DND-41 (cell line): ENCODE results near the gene GLIPR1L2.

ENCODE experiments used
- ATAC-seq: fragments of 200-7000 bp; cut with Tn5 transposase; 3 replicates; pipeline ENCODE4 v1.9.1; 2021; ENCODE audit warnings: low read depth; ENCODE audit not compliant: insufficient read depth
- DNase-seq: peaks from one replicate; pipeline ENCODE4 v3.0.0-alpha.2; 2020
- H2AFZ ChIP-seq: 2 replicates; pipeline ENCODE4 v1.6.0; 2012; ENCODE audit warnings: low read depth, low read length
- H3K27ac ChIP-seq: 2 replicates; pipeline ENCODE4 v1.5.1; 2012; ENCODE audit warnings: low read length, inconsistent platforms
- H3K27me3 ChIP-seq: fragments of 200-600 bp; sonication (generic); 2 replicates; pipeline ENCODE4 v1.6.0; 2012; ENCODE audit warnings: low read length, mild to moderate bottlenecking, inconsistent platforms; ENCODE audit not compliant: insufficient read depth, poor library complexity
- H3K36me3 ChIP-seq: 2 replicates; pipeline ENCODE4 v1.5.1; 2012; ENCODE audit warnings: low read length, inconsistent platforms; ENCODE audit not compliant: insufficient read depth
- H3K4me1 ChIP-seq: 2 replicates; pipeline ENCODE4 v1.5.1; 2012; ENCODE audit warnings: mild to moderate bottlenecking, low read length; ENCODE audit not compliant: insufficient read depth
- H3K4me2 ChIP-seq: 2 replicates; pipeline ENCODE4 v1.6.0; 2012; ENCODE audit warnings: mild to moderate bottlenecking, moderate library complexity, low read length, inconsistent platforms; ENCODE audit not compliant: insufficient read depth
- H3K4me3 ChIP-seq, 2 experiments: fragments of 200-600 bp in 1 of 2; shearing (Covaris generic) in 1 of 2; 2 replicates each; pipeline ENCODE4 v1.5.1; 2012 to 2016; ENCODE audit warnings: inconsistent platforms in 2 of 2, low read length in 2 of 2, mild to moderate bottlenecking in 2 of 2, low read depth in 1 of 2, moderate library complexity in 1 of 2
- H3K79me2 ChIP-seq: 2 replicates; pipeline ENCODE4 v1.6.0; 2012; ENCODE audit warnings: low read length, inconsistent platforms; ENCODE audit not compliant: insufficient read depth
- H3K9ac ChIP-seq: 2 replicates; pipeline ENCODE4 v1.6.0; 2012; ENCODE audit warnings: low read depth, mild to moderate bottlenecking, inconsistent platforms, low read length, moderate library complexity
- H3K9me3 ChIP-seq: 2 replicates; pipeline ENCODE4 v1.5.1; 2012; ENCODE audit warnings: low read length, moderate library complexity, mild to moderate bottlenecking, inconsistent platforms; ENCODE audit not compliant: insufficient read depth, severe bottlenecking
- H4K20me1 ChIP-seq: 2 replicates; pipeline ENCODE4 v1.6.0; 2012; ENCODE audit warnings: low read length; ENCODE audit not compliant: insufficient read depth
- EZH2 ChIP-seq: IDR thresholded peaks from 3 replicates; pipeline ENCODE4 v1.6.1; 2012; ENCODE audit warnings: borderline replicate concordance, low read depth, mild to moderate bottlenecking, moderate library complexity, low read length, inconsistent platforms; ENCODE audit not compliant: severe bottlenecking
- TF ChIP-seq, protein P1 (sequence below): IDR thresholded peaks from 2 replicates; pipeline ENCODE4 v1.5.1; 2012; ENCODE audit warnings: borderline replicate concordance, low read length, moderate library complexity, mild to moderate bottlenecking; ENCODE audit not compliant: poor library complexity, severe bottlenecking; ENCODE audit errors: extremely low read depth

GLIPR1L2 gene

DNA sequence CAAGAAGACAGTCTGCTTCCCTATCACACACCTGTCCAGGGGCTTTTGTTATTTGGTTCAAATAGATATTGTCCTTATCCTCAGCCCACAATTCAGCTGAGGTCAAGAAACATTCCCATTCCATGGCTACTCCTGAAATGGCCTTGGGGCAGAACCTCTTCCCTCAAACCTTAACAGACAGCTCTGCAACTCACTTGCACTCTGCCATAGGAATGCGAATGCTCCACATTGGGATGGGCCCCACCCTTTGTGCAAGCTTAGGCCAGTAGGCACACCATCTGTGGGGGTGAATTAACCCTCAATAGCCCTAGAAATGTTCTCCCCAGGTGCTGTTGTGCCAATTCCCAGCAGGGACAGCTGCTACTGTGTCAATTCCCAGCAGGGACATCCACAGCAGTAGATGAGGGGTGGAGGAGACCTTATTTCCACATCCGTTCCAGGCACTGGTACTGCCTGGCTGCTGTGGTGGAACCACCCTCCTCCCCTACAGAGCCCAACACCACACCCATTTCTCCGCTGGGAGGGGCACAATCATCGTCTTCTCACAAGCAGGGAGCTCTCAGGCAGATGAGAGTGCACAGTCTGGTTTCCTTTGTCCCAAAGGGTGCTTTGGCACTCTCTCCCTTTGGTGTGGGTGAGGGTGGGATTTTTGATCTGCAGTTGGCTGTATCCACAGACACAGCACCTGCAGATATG is 47.3 kb downstream of the GLIPR1L2 start:
- no peak overlapping the region; the same call in 1 of the 2 replicates for H3K9ac ChIP-seq
- no peaks in the 10 kb centered on the region for H4K20me1 ChIP-seq
- H3K4me2 ChIP-seq, result peak overlapping the region; percentile 28; the same call in 1 of the 2 replicates
- no peaks in the 10 kb centered on the region for H3K27me3 ChIP-seq
- H3K79me2 ChIP-seq, result no peaks in the 10 kb centered on the region
- H3K4me1 ChIP-seq, result peaks cover 58% of the 10 kb centered on the region
- DNase-seq (peak; percentile 87), ATAC-seq (peak; percentile 84)
- H3K9me3 ChIP-seq, result peaks cover 12% of the 10 kb centered on the region
- TF ChIP-seq EZH2, result no peak
- TF ChIP-seq, protein P1, sequence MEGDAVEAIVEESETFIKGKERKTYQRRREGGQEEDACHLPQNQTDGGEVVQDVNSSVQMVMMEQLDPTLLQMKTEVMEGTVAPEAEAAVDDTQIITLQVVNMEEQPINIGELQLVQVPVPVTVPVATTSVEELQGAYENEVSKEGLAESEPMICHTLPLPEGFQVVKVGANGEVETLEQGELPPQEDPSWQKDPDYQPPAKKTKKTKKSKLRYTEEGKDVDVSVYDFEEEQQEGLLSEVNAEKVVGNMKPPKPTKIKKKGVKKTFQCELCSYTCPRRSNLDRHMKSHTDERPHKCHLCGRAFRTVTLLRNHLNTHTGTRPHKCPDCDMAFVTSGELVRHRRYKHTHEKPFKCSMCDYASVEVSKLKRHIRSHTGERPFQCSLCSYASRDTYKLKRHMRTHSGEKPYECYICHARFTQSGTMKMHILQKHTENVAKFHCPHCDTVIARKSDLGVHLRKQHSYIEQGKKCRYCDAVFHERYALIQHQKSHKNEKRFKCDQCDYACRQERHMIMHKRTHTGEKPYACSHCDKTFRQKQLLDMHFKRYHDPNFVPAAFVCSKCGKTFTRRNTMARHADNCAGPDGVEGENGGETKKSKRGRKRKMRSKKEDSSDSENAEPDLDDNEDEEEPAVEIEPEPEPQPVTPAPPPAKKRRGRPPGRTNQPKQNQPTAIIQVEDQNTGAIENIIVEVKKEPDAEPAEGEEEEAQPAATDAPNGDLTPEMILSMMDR, result peak; percentile 35
- 0 out of 2 replicates have a peak overlapping the region, but pooled peaks have one; percentile 37 for H2AFZ ChIP-seq
- H3K4me3 ChIP-seq, result no peak overlapping the region
- no peaks in the 10 kb centered on the region for H3K36me3 ChIP-seq
- peak overlapping the region; percentile 64 for H3K27ac ChIP-seq

DNA sequence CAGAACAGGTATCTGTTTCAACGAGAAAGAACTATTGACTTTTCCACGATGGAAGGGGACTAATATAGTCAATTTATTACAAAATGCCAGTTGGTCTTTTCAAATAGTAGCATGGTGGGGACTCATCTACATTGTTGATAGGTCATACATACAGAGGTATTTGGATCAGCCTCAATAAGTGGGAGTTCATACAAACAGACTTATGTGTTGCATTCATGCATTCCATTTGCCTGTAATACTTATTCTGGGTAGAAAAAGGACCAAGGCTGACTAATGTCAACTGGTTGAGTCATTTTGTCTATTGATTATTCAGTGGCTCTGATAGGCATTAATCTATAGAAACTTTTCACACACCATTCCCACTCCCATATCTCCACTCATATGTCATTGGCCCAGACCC is 48.2 kb downstream of the GLIPR1L2 start:
- Histone ChIP-seq H3K9me3 (peaks cover 12% of the 10 kb centered on the region), H3K79me2 (no peaks in the 10 kb centered on the region), H3K27me3 (no peaks in the 10 kb centered on the region), H2AFZ (0 out of 2 replicates have a peak overlapping the region, but pooled peaks have one; percentile 37), H3K4me1 (peaks cover 67% of the 10 kb centered on the region), H3K4me2 (no peak overlapping the region), H3K4me3 (no peak overlapping the region), H3K9ac (no peak overlapping the region), H3K36me3 (no peaks in the 10 kb centered on the region), H3K27ac (peak overlapping the region; percentile 64), H4K20me1 (no peaks in the 10 kb centered on the region)
- ATAC-seq (no peak), DNase-seq (no peak)
- TF ChIP-seq, protein P1, result no peak
- no peak for TF ChIP-seq EZH2

DNA sequence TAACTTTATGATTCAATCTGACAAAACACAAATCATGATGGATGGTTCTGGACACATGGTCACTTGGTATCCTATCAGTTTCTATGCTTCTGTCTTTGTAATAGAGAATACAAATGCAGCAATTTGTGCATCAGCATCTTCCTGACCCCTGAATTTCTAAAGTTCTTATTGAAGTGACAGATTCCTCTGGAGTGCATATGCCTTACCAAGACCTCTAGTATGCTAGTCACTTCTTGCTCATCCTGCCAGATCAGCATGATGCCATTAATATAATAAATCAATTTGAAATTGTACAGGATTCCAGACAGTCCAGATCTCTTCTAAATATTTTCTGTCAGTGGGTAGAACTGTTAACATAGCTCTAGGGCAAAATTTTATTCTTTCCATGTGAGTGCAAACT is 49.0 kb downstream of the GLIPR1L2 start:
- Histone ChIP-seq H2AFZ (no peak overlapping the region), H3K27ac (no peak overlapping the region; the same call in 1 of the 2 replicates), H4K20me1 (no peaks in the 10 kb centered on the region), H3K9ac (no peak overlapping the region), H3K27me3 (no peaks in the 10 kb centered on the region), H3K79me2 (no peaks in the 10 kb centered on the region), H3K4me3 (no peak overlapping the region), H3K36me3 (no peaks in the 10 kb centered on the region), H3K9me3 (peaks cover 12% of the 10 kb centered on the region), H3K4me2 (no peak overlapping the region), H3K4me1 (peaks cover 75% of the 10 kb centered on the region)
- ATAC-seq (no peak), DNase-seq (no peak)
- TF ChIP-seq, protein P1, result no peak
- no peak for TF ChIP-seq EZH2
